HG03575 (cell line): Measurements from ENCODE around the gene KCNG2.

Source experiments
- ATAC-seq: cut with Tn5 transposase; IDR thresholded peaks from one replicate; pipeline ENCODE4 v1.9.1; 2021; ENCODE audit not compliant: unreplicated experiment, insufficient number of reproducible peaks, low FRiP score; ENCODE audit errors: extremely low read depth

KCNG2 gene

GRCh38 chr18:79940126-79940813 lies 142.5 kb downstream of the KCNG2 start:
- ATAC-seq: no peak

GRCh38 chr18:79940814-79941472 lies 143.2 kb downstream of the KCNG2 start:
- no peak for ATAC-seq

GRCh38 chr18:79941473-79942119 lies 143.9 kb downstream of the KCNG2 start:
- no peak for ATAC-seq

- ATAC-seq: no peak
Observed at GRCh38 chr18:79942211-79942610, 144.5 kb downstream of the KCNG2 start.

GRCh38 chr18:79942786-79943607 lies 145.3 kb downstream of the KCNG2 start:
- ATAC-seq: no peak

DNA sequence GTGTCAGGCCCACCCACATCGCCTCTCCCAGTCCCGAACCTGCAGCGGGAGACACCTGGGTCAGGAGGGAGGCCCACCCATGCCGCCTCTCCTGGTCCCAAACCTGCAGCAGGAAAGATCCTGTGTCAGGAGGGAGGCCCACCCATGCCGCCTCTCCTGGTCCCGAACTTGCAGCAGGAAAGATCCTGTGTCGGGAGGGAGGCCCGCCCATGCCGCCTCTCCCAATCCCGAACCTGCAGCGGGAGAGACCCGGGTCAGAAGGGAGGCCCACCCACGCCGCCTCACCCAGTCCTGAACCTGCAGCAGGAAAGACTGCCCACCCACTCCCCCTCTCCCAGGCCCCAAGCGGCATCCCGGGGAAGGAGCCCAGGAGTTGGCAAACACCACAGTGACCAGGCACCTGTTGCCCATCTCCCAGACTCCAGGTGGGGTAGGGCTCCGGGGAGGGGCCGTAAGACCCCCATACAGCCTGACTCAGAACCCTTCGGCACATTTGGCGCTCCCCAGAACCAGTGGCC lies 145.9 kb downstream of the KCNG2 start:
- ATAC-seq: no peak

DNA sequence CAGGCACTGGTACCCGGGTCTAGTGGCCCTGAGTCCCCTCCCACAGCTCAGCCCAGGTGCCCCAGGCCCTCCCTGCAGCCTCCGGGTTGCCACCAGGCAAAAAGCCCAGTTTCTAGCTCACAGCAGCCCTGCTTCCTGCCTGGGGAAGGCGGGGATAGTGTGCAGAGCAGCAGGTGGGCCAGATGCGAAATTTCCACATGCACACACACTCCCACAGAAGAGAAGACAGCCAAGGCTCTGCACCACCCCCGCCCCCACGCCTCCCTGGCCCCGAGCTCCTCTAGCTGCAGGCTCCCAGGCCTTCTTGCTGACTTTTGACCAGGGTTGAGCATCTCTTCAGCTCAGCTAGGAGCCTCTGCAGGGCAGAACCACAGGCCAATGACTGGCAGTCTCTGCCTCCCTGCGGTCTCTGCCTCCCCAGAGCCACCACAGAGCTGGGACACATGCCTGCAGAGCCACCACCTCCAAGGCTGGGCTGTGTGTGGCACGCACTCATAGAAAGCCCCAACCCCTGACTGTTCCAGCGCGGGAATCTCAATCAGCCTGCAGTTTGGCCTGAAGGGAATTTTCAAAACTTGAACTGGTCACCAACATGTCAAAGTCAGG lies 146.5 kb downstream of the KCNG2 start:
- no peak for ATAC-seq

- no peak for ATAC-seq
Observed at GRCh38 chr18:79944746-79945117, 147.0 kb downstream of the KCNG2 start.

DNA sequence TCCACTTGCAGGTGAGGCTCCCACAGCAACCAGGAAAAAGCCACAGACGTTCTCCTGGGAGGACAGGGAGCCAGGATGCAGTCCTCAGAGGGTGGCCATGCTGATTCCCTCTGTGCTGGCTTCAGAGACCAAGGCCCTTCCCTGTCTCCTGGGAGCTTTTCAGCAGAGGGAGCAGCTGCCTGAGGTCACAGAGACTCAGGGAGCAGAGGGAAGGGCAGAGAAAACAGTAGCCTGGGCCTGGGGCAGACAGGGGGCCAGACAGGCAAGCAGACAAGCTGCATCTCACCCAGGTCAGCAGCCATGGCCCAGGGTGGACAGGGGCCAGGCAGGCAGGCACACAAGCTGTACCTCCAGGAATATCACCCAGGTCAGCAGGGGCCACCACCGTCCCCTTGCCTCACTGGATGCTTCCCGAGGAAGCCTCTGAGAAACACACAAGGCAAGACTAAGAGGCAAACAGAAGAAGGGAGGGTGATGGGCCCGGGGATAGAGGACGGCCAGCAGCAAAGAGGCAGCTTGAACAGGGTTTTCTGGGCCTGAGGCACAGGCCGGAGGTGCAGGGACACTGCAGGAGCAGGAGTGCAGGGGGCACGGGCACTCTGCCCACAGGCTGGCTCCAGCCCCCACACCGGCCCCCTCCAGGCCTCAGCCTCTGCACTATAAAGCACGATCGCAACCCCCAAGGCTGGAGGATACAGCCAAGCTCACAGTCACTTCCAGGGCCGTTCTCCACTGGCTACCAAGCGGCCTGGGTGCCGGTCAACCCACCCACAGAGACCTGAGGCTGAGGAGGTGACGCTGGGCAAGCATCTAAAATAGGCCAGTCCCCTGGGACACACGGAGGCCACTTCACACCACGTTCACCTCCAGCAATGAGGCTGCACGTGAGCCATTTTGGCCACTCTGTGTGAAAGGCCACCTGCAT lies 147.6 kb downstream of the KCNG2 start:
- ATAC-seq: no peak

DNA sequence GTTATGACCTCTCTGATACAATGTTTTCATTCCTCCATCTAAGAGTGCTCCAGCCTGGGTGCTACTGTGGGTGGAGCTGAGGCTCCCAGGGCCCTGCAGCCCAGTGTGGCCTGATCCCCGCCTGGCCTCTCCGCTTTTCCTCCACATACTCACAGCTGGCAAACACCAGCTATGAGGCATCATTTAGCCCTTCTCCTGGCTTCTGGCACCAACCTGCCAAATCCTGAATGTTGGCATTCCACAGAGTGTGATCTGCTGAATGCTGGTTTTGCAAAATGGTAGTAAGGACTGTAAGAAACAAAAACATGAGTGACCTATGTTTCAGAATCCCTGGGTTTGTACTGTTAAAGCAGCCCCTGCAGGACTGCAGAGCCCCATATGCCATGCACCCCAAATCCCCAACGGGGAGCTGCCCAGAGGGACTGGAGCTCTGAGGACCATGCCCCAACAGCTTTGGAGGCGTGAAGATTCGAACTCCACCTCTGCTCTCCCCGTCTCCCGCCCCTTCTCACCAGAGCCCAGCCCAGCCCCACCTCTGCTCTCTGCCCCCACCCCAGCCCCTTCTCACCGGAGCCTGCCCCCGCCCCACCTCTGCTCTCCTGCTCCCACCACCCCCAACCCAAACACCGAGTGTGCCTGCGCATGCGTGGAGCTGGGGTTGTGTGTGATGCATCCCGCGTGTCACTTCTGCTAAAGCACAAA lies 149.5 kb downstream of the KCNG2 start:
- ATAC-seq: no peak

DNA sequence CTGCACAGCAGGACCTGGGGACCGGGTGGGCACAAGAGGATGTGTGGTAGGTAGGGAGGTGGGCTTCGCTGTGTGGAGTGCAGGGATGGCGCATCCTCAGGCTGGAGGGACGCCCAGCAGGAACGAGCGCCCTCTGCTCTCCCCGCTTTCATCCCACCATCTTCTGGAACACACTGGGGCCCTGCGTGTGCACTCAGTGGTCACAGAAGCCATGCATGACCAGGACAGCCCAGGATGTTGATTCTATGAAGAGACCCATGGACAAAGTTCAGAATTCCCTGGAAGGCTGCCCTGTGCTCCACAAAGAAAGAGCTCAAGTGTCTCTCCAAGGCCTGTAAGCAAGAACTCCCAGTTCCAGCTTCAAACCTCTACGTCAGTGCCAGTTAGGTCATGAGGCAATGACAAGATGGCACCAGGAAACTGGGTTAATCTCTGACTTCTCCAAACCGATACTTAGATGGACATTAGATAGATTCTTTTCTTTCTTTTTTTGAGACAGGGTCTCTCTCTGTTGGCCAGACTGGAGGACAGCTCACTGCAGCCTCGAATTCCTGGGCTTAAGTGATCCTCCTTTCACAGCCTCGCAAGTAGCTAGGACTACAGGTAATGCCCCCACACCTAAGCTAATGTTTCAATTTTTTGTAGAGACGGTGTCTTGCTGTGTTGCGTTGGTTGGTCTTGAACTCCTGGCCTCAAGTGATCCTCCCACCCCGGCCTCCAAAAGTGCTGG lies 150.3 kb downstream of the KCNG2 start:
- no peak for ATAC-seq

DNA sequence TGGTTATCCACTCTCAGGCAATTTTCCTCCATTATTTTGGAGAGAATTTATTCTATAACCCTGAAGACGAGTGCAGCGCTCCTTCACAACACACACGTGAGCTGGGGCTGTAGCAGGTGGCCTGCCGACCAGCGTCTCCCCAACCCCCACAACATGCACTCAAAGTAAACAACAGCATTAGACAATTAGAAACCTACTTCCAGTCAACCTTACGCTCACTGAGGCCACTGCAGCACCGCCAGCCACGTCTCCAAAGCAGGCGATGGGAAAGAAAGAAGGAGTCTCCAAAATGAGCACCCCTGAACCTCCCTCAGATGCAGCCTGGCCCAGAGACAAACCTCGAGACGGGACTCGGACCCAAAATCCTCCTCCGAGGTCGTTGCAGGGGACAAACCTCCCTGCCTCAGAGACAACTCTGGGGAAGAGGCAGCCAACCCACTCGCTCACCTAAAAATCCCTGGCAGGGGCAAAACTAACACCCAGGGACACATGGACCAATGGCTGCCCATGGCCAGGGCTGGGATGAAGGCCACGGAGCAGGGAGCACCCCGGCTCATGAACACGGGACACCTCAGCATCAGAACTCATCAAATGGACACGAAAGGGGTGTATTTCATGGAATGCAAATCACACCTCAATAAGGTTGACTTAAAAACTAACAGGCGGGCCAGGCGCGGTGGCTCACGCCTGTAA lies 151.1 kb downstream of the KCNG2 start:
- ATAC-seq: no peak
